Dendritic cell treated with granulocyte-macrophage colony-stimulating factor and Interleukin-4, amounts not matched to agents 40 ng/mL and 50 ng/mL, for 4 days (primary cell): ENCODE data around the gene SLC12A8.

ENCODE experiments used
- H3K27ac Mint-ChIP-seq: one replicate; pipeline ENCODE4 v1.8.0; 2022; ENCODE audit warnings: mild to moderate bottlenecking, mixed read lengths
- H3K27me3 Mint-ChIP-seq: one replicate; pipeline ENCODE4 v1.8.0; 2022; ENCODE audit warnings: mild to moderate bottlenecking, mixed read lengths
- H3K36me3 Mint-ChIP-seq: one replicate; pipeline ENCODE4 v1.8.0; 2022; ENCODE audit warnings: low read depth, mixed read lengths
- H3K4me1 Mint-ChIP-seq: one replicate; pipeline ENCODE4 v1.8.0; 2022; ENCODE audit warnings: low read depth, mixed read lengths
- H3K4me3 Mint-ChIP-seq: one replicate; pipeline ENCODE4 v1.8.0; 2022; ENCODE audit warnings: mild to moderate bottlenecking, moderate library complexity, mixed read lengths
- H3K9me3 Mint-ChIP-seq: one replicate; pipeline ENCODE4 v1.8.0; 2022; ENCODE audit warnings: mixed read lengths
- intact Hi-C: fragments of 100-400 bp; cut with micrococcal nuclease; formaldehyde crosslinking; loops from one replicate; pipeline ENCODE4 v1.15.0; 2022

SLC12A8 gene

GRCh38 chr3:125140818-125141595, 71.5 kb downstream of the SLC12A8 start:
- Mint-ChIP-seq H3K36me3 (no peaks in the 10 kb centered on the region), H3K4me1 (peaks cover 79% of the 10 kb centered on the region), H3K27me3 (peaks cover 3% of the 10 kb centered on the region), H3K27ac (peak overlapping the region; percentile 97), H3K9me3 (no peaks in the 10 kb centered on the region), H3K4me3 (peak overlapping the region; percentile 73)
- intact Hi-C loops, result no loop called here

- no peak overlapping the region for H3K4me3 Mint-ChIP-seq
- peaks cover 3% of the 10 kb centered on the region for H3K27me3 Mint-ChIP-seq
- H3K27ac Mint-ChIP-seq, result peak overlapping the region; percentile 97
- no peaks in the 10 kb centered on the region for H3K9me3 Mint-ChIP-seq
- peaks cover 78% of the 10 kb centered on the region for H3K4me1 Mint-ChIP-seq
- no peaks in the 10 kb centered on the region for H3K36me3 Mint-ChIP-seq
- intact Hi-C loops, result no loop called here
These were observed 72.3 kb downstream of the SLC12A8 start for GRCh38 chr3:125140011-125140817.

GRCh38 chr3:125139386-125139785, 73.2 kb downstream of the SLC12A8 start:
- Mint-ChIP-seq H3K36me3 (no peaks in the 10 kb centered on the region), H3K27ac (peak overlapping the region; percentile 31), H3K4me1 (peaks cover 77% of the 10 kb centered on the region), H3K9me3 (no peaks in the 10 kb centered on the region), H3K4me3 (no peak overlapping the region), H3K27me3 (peaks cover 3% of the 10 kb centered on the region)
- intact Hi-C loops, result no loop called here

- Mint-ChIP-seq H3K36me3 (no peaks in the 10 kb centered on the region), H3K9me3 (no peaks in the 10 kb centered on the region), H3K4me1 (peaks cover 69% of the 10 kb centered on the region), H3K27me3 (peaks cover 3% of the 10 kb centered on the region), H3K27ac (peak overlapping the region; percentile 59), H3K4me3 (no peak overlapping the region)
- intact Hi-C loops, result no loop called here
These were observed 75.1 kb downstream of the SLC12A8 start for GRCh38 chr3:125137358-125138033.

GRCh38 chr3:125136966-125137357, 75.6 kb downstream of the SLC12A8 start:
- H3K36me3 Mint-ChIP-seq, result no peaks in the 10 kb centered on the region
- peaks cover 3% of the 10 kb centered on the region for H3K27me3 Mint-ChIP-seq
- H3K4me1 Mint-ChIP-seq, result peaks cover 69% of the 10 kb centered on the region
- H3K27ac Mint-ChIP-seq, result peak overlapping the region; percentile 88
- H3K4me3 Mint-ChIP-seq, result no peak overlapping the region
- H3K9me3 Mint-ChIP-seq, result no peaks in the 10 kb centered on the region
- intact Hi-C loops, result no loop called here

GRCh38 chr3:125136515-125136914, 76.0 kb downstream of the SLC12A8 start:
- Mint-ChIP-seq H3K4me3 (peak overlapping the region; percentile 24), H3K4me1 (peaks cover 67% of the 10 kb centered on the region), H3K36me3 (no peaks in the 10 kb centered on the region), H3K27me3 (peaks cover 3% of the 10 kb centered on the region), H3K9me3 (no peaks in the 10 kb centered on the region), H3K27ac (peak overlapping the region; percentile 88)
- intact Hi-C loops, result no loop called here

- no peaks in the 10 kb centered on the region for H3K9me3 Mint-ChIP-seq
- no peak overlapping the region for H3K4me3 Mint-ChIP-seq
- peaks cover 64% of the 10 kb centered on the region for H3K4me1 Mint-ChIP-seq
- no peaks in the 10 kb centered on the region for H3K36me3 Mint-ChIP-seq
- peak overlapping the region; percentile 54 for H3K27ac Mint-ChIP-seq
- intact Hi-C loops, result no loop called here
- no peaks in the 10 kb centered on the region for H3K27me3 Mint-ChIP-seq
These were observed 77.6 kb downstream of the SLC12A8 start for GRCh38 chr3:125134952-125135351.

GRCh38 chr3:125132815-125133214, 79.7 kb downstream of the SLC12A8 start:
- Mint-ChIP-seq H3K4me1 (peaks cover 75% of the 10 kb centered on the region), H3K27me3 (no peaks in the 10 kb centered on the region), H3K27ac (peak overlapping the region; percentile 80), H3K36me3 (no peaks in the 10 kb centered on the region), H3K4me3 (no peak overlapping the region), H3K9me3 (no peaks in the 10 kb centered on the region)
- intact Hi-C loops, result no loop called here

GRCh38 chr3:125129512-125129997, 83.0 kb downstream of the SLC12A8 start:
- Mint-ChIP-seq H3K4me1 (peaks cover 65% of the 10 kb centered on the region), H3K27me3 (no peaks in the 10 kb centered on the region), H3K9me3 (no peaks in the 10 kb centered on the region), H3K36me3 (no peaks in the 10 kb centered on the region), H3K4me3 (no peak overlapping the region), H3K27ac (peak overlapping the region; percentile 78)
- intact Hi-C loops, result no loop called here

- H3K36me3 Mint-ChIP-seq, result no peaks in the 10 kb centered on the region
- peaks cover 64% of the 10 kb centered on the region for H3K4me1 Mint-ChIP-seq
- peak overlapping the region; percentile 78 for H3K27ac Mint-ChIP-seq
- H3K27me3 Mint-ChIP-seq, result no peaks in the 10 kb centered on the region
- intact Hi-C loops, result no loop called here
- H3K4me3 Mint-ChIP-seq, result no peak overlapping the region
- peaks cover 2% of the 10 kb centered on the region for H3K9me3 Mint-ChIP-seq
These were observed 83.6 kb downstream of the SLC12A8 start for GRCh38 chr3:125128861-125129501.

- H3K36me3 Mint-ChIP-seq, result no peaks in the 10 kb centered on the region
- H3K27ac Mint-ChIP-seq, result peak overlapping the region; percentile 27
- peaks cover 13% of the 10 kb centered on the region for H3K9me3 Mint-ChIP-seq
- intact Hi-C loops, result no loop called here
- no peaks in the 10 kb centered on the region for H3K27me3 Mint-ChIP-seq
- no peak overlapping the region for H3K4me3 Mint-ChIP-seq
- peaks cover 58% of the 10 kb centered on the region for H3K4me1 Mint-ChIP-seq
These were observed 86.2 kb downstream of the SLC12A8 start for GRCh38 chr3:125126323-125126722.

GRCh38 chr3:125125821-125126245, 86.7 kb downstream of the SLC12A8 start:
- Mint-ChIP-seq H3K4me1 (peaks cover 58% of the 10 kb centered on the region), H3K4me3 (no peak overlapping the region), H3K36me3 (no peaks in the 10 kb centered on the region), H3K27ac (peak overlapping the region; percentile 27), H3K27me3 (peaks cover 4% of the 10 kb centered on the region), H3K9me3 (peaks cover 13% of the 10 kb centered on the region)
- intact Hi-C loops, result no loop called here

- intact Hi-C loops, result no loop called here
- Mint-ChIP-seq H3K27ac (no peak overlapping the region), H3K9me3 (peaks cover 13% of the 10 kb centered on the region), H3K36me3 (no peaks in the 10 kb centered on the region), H3K27me3 (peaks cover 5% of the 10 kb centered on the region), H3K4me3 (no peak overlapping the region), H3K4me1 (peaks cover 53% of the 10 kb centered on the region)
These were observed 88.9 kb downstream of the SLC12A8 start for GRCh38 chr3:125123451-125124305.
